RWPE1 (cell line): Measurements from ENCODE around the gene CCSAP.

ENCODE experiments used
- CTCF ChIA-PET: fragments of 350-600 bp; sonication (Branson Sonifier 250); formaldehyde crosslinking; extraction: SDS; loops from one replicate; lab custom pipeline; 2021; lab: Yijun Ruan, JAX
- POLR2A ChIA-PET: fragments of 400-600 bp; formaldehyde crosslinking; extraction: SDS; loops from one replicate; lab custom pipeline; 2020; ENCODE audit warnings: antibody characterized with exemption; ENCODE audit not compliant: low non-redundant PET; lab: Yijun Ruan, JAX
- DNase-seq: peaks from one replicate; pipeline ENCODE4 v3.0.0; 2012; ENCODE audit warnings: low spot score
- H3K27ac ChIP-seq: fragments of 450-650 bp; 2 replicates; pipeline ENCODE4 v1.5.1; 2017
- CTCF ChIP-seq: fragments of 450-650 bp; conservative IDR thresholded peaks from 2 replicates; pipeline ENCODE4 v1.5.1; 2017; ENCODE audit warnings: low read depth, mild to moderate bottlenecking

CCSAP gene

GRCh38 chr1:229281339-229281926 lies 61.4 kb downstream of the CCSAP start:
- ChIA-PET POLR2A (no interaction called here), CTCF (interaction anchor here (0.6 to 0.7 kb wide), 3 partner anchors 80 to 244 kb away, joined by 3 read pairs; no protein-coding TSS in a partner anchor)
- TF ChIP-seq CTCF: no peak
- DNase-seq: no peak
- H3K27ac ChIP-seq: no peak overlapping the region

GRCh38 chr1:229280921-229281320 lies 61.9 kb downstream of the CCSAP start:
- no peak overlapping the region for H3K27ac ChIP-seq
- ChIA-PET POLR2A (no interaction called here), CTCF (interaction anchor here (0.6 kb wide), 1 partner anchor 81 kb away, joined by 3 read pairs; no protein-coding TSS in a partner anchor)
- DNase-seq: no peak
- TF ChIP-seq CTCF: no peak

- ChIA-PET CTCF (interaction anchor here (0.6 kb wide), 1 partner anchor 81 kb away, joined by 3 read pairs; no protein-coding TSS in a partner anchor), POLR2A (no interaction called here)
- TF ChIP-seq CTCF: no peak
- no peak overlapping the region for H3K27ac ChIP-seq
- DNase-seq: no peak
Measured at GRCh38 chr1:229280037-229280828, 62.6 kb downstream of the CCSAP start.

- DNase-seq: no peak
- POLR2A ChIA-PET: no interaction called here
- CTCF ChIA-PET: interaction anchor here (0.6 kb wide), 1 partner anchor 212 kb away, joined by 4 read pairs; no protein-coding TSS in a partner anchor
- no peak for TF ChIP-seq CTCF
- H3K27ac ChIP-seq: no peak overlapping the region
Measured at GRCh38 chr1:229279242-229279641, 63.6 kb downstream of the CCSAP start.

- POLR2A ChIA-PET: no interaction called here
- no peak overlapping the region for H3K27ac ChIP-seq
- CTCF ChIA-PET: no interaction called here
- TF ChIP-seq CTCF: no peak
- no peak for DNase-seq
Measured at GRCh38 chr1:229278120-229278741, 64.6 kb downstream of the CCSAP start.

- H3K27ac ChIP-seq: no peak overlapping the region
- POLR2A ChIA-PET: no interaction called here
- no peak for DNase-seq
- CTCF ChIA-PET: no interaction called here
- no peak for TF ChIP-seq CTCF
Measured at GRCh38 chr1:229275005-229275404, 67.8 kb downstream of the CCSAP start.
